DMS114 treated with DMSO at 0.1 percent for 48 hours (cell line): Measurements from ENCODE around the gene CUBN.

ENCODE experiments used
- DNase-seq: peaks from one replicate; lab custom pipeline; 2025; ENCODE audit not compliant: unreplicated experiment; lab: John Stamatoyannopoulos, UW

CUBN gene

DNA sequence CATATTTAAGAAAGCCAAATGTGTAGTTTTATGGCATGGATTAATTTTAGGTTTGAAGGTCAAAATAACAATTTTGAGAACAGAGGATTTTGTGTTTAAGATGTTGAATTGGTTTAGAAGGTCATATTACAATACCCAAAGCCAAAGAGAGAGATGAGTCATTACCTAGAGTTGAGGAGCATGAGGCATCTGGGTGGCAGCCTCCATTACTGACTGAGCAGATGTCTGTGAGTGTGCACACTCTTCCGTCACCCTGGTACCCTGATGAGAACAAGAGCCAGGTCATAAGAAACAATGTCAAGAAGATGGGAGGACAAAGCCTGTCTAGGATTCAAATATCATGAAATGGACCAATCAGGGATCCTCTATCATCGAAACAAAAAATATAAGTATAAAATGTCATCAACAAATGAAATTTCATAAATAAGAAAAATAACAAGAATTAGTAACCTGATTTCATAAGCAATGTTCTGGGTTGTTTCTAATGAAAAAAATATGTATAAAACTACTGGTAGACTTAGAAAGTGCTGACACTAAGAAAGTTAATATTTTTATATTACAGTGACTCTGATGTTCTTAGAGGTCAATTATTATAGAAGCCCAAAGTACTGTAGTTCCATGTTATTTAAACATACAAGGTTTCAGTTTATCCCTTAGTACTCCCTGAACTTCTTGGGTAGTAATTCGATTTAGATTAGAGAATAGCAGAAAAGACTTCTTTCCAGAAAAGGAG is 20.0 kb downstream of the CUBN start:
- DNase-seq, result no peak

DNA sequence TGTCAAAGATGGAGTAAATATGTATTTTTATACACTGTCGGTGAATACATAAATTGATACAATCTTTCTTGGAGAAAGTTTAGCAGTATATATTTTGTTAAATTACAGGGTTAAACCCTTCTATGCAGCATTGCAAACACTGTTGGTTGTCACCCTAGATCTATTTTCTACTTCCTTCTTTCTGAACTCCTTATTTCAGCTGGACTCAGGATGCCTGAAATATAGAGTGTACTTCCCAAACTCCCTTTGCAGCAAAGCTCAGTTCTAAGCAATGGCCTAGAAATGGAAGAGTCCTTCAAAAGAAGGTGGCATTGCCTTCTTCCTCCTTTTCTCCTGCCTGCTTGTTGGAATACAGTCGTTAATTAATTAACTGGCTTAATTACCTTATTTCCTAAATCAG is 20.6 kb downstream of the CUBN start:
- no peak for DNase-seq

DNA sequence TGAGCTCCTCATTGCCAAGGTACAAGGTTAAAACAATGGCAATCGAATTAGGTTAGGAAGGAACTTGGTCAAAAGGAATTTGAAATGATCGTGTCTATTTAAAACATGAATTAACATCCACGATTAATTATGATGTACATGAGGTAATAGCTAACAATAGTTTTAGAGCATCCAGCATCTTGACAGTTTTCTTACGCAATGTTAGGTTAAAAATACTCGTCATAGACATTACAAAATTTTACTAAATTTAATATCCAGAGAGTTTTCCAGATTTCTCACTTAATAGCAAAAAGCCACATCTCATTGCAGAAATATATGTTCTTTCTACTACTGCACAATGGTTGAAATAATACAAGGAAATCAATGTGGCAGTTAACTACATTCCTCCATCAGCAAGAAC is 22.6 kb downstream of the CUBN start:
- DNase-seq, result no peak

DNA sequence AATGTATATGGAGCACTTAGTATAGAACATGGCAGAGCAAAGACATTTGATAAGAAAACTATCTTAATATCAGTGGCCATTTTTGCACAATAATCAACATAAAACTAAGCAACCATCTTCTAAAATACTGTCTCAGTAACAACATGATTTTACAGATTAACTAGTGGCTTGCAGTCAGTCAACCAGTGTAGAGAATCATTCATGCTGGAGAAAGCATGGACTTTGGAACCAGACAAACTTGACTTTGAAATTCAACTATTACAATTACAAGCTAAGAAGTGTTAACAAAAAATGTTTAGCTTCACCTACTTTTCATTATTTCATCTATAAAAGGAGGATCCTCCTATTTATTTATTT is 27.7 kb downstream of the CUBN start:
- DNase-seq, result no peak

DNA sequence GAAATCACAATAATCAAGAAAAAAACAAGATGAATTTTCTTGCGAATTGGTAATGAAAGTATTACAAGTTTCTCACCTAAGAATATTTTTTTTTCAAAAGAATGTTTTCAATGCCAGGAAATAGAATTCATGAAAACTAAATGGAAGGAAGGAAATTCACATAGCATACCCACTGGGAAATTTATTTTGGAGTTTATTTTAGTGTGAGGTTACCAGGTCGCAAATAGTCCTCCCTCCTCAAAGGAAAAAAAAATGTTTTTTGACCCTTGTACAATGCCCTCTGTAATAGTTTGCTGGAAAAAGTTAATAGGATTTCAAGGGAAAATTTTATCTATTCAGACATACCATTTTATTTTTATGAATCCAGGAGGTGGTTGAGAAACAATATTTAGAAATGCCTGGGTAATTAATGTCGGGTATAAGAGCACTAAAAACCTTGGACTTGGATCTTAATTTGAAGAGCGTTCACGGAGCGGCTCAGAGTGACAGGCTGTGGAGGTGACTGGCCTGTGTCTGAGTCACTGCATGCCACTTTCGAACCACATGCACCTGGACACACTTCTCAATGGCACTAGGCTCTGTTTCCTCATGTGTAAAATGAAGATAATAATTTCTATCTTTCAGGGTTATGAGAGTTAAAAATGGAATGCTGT is 28.2 kb downstream of the CUBN start:
- no peak for DNase-seq

DNA sequence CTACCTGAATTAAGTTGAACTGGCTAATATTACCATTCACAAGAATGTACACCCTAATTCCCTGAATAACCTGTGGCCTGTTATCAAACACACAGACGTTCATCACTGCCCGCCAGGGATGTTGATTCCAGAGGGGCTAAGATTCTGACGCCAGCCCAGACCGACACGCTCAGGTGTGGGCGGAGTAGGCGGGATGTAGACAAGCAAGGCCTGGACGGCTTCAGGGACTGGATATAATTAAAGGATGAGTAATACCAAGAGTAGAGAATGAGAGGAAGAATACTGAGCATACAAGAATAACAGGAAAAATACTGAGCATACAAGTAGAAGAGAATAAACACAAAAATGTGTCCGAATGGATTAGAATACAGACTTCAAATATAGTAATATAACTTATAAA is 29.0 kb downstream of the CUBN start:
- DNase-seq, result no peak

DNA sequence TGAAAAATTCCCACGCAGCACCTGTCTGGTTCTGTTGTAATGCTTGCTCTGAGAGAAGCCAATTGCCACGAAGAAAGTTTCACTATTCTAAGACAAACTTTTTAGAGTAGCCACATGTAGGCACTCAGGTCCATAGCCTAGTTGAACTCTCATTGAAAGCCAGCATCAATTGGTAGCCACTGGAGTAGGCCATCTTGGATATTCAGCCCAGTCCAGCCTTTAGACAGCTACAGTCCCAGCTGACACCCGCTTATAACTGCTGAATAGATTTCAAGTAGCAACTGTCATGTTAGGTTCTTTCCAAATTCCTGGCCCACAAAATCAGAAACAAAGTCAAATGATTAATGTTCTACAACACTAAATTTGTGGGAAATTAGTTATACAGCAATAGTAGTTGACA is 31.6 kb downstream of the CUBN start:
- DNase-seq, result no peak

DNA sequence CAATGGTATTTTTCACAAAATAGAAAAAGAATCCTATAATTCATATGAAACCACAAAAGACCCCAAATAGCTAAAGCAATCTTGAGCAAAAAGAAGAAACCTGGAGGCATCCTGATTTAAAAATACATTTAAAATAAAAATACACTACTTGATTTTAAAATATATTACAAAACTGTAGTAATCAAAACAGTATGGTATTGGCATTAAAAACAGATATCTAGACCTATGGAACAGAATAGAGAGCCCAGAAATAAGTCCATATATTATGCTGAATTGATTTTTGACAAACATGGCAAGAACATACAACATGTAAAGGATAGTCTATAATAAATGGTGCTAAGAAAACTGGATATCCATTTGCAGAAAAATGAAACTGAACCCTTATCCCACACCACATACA is 34.8 kb downstream of the CUBN start:
- DNase-seq, result no peak

DNA sequence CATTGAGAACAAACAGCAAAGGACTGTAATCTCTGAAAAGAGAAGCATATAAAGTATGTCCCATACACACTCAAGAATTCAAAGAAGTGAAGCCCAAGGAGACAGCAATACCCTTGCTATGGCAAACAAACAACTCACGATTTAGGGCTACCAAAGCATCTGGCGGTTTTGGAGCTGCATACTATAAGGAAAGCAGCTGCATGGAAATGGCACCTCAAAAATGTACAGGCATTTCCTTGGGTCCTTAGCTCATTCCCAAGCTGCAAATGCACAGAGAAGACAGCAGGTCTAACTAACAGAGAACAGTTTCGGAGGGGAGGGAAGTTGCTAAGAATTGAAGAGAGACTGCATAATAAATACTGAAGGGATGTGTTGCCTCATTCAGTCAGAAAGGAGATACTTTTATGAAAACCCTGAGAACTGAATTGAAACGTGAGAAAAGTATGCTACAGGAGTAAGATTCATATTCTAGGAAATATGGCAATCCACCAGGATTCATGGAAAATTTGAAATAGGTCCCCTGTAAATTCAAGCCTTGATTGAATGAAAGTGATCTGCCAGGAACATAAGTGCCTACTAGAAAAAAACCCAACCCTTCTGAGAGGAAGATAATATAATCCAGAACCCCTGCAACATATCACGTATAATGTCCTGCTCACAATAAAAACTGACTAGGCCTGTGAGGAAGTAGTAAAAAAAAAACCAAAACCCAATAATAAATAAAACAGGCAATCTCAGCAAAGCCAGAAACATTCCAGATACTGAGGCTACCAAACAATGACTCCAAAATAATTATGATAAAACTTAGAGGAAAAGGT is 36.4 kb downstream of the CUBN start:
- no peak for DNase-seq

DNA sequence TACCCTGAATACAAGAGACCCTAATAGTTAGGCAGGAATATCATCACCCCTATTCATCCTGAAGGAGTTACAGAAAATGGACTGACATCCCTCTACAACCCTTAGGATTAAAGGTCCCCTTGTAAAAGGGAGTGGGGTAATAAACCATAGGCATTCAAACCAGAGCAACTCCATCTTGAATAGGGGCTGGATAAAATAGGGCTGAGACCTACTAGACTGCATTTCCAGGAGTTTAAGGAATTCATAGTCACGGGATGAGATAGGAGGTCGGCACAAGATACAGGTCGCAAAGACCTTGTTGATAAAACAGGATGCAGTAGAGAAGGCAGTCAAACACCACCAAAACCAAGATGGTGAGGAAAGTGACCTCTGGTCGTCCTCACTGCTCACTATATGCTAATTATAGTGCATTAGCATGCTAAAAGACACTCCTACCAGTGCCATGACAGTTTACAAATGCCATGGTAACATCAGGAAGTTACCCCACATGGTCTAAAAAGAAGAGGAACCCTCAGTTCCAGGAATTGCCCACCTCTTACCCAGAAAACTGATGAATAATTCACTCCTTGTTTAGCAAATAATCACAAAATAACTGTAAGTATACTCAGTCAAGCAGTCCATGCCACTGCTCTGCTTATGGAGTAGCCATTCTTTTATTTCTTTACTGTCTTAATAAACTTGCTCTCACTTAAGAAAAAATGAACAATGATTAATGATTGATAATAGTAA is 37.2 kb downstream of the CUBN start:
- DNase-seq, result no peak

- no peak for DNase-seq
Measured at GRCh38 chr10:17088118-17088806, 41.3 kb downstream of the CUBN start.

DNA sequence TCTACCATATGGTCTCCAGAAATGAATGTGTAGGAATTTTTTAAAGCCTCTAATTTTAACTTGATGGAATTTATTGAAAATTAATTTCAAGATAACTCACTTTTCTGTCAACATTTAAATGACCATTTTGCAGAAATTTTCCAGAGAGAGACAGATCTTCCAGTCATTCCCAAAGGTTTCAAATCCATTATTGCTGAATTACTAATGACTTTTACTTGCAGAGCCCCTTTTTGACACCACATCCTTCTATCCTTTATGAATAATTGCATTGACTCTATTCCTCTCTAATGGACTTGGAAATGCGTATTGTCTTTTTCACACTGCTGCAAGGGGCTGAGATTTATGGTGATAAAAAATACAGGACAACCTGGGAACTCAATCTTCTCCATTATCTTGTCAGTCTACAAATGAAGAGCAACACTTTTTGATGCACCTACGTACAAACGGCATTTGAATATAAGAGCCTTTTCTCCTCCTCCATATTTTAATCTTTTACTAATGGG is 42.7 kb downstream of the CUBN start:
- no peak for DNase-seq

DNA sequence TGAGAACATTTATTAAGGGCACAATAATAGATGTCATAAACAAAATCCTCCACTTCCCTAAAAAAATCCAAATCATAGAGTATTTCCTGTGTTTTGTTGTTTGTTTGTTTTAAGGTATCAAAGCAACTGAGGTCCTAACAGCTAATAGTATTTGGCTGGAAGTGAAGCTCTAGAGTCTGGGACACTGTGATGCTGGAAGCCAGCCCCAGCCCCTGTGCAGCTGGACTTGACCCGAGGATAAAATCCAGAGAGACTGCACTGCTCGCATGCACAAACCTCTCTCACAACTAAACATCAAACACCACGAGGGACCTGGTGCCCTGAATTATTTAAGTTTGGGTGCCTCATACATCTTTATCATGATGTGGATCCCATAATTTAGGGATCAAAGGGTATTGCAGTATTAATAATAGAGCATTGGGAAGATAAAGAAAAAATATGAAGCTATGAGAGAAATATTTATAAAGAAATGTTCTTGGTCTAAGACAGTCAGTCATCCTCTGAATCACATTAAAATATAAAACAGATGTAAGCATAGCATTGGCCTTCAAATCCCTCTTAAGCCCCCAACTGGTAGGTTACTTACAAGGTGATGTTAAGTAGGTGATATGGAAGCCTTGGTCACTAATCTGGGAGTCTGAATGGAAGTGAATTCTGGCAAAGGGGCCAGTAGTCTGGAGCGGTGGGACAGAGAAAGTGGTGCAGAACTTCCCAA is 44.4 kb downstream of the CUBN start:
- DNase-seq, result no peak

DNA sequence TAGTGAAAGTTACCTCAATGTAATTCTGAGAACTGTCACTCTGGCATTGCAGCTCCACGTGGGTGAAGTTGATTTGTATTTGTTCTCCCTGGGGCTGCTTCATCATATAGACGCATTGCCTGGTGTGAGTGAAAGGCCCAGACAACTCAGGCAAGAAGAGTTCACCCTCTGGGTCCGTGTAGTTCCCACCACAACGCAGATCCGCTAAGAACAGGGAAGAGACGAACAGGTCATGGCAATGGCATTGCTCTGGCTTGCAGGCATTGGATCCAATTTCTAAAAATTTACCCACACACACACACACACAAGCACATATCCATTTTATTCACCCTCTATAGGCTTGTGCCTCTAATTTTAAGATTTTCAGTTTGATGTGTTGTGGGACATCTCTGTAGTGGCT is 45.4 kb downstream of the CUBN start:
- DNase-seq, result no peak

DNA sequence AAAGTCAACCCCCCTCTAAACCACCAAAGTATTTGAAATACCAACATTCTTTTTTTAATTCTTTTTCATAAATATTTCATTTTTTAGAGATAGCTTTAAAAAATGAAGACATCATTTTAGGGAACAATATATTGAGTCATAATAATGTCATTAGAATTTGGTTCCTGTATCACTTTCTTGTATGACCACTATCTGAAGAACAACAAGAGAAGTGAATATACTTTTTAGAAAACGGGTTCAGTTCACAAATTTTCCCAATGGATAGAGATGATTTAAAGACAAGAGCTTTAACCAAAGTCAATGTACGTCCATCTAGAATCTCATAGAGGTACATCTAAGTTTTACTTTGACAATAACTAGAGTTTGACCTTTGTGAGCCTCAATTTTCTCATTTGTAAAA is 48.2 kb downstream of the CUBN start:
- no peak for DNase-seq

GRCh38 chr10:17077890-17078289 is 51.7 kb downstream of the CUBN start:
- no peak for DNase-seq

- DNase-seq, result no peak
Measured at GRCh38 chr10:17077346-17077781, 52.2 kb downstream of the CUBN start.

- no peak for DNase-seq
Measured at GRCh38 chr10:17076626-17077345, 52.8 kb downstream of the CUBN start.
